Thyroid gland (tissue), 4 donors: ENCODE results near the gene ATXN7L1.

Experiments
- POLR2A ChIP-seq, 2 donors: fragments of 450-650 bp; IDR thresholded peaks; one replicate each; pipeline ENCODE4 v1.6.1; 2017; ENCODE audit warnings: antibody characterized with exemption in 2 of 2, mild to moderate bottlenecking in 2 of 2, moderate library complexity in 1 of 2
- TF ChIP-seq, protein P1 (sequence below), 6 experiments: fragments of 200-600 bp in 3 of 6; fragments of 450-650 bp in 3 of 6; sonication (generic) in 3 of 6; IDR thresholded peaks; one replicate each; pipeline ENCODE4 v1.5.1; 2016 to 2019; ENCODE audit warnings: antibody characterized with exemption in 6 of 6, mild to moderate bottlenecking in 2 of 6, inconsistent platforms in 1 of 6, moderate library complexity in 1 of 6

- no peak for TF ChIP-seq POLR2A (IDR thresholded peaks at IDR 0.05)
- TF ChIP-seq, protein P1, sequence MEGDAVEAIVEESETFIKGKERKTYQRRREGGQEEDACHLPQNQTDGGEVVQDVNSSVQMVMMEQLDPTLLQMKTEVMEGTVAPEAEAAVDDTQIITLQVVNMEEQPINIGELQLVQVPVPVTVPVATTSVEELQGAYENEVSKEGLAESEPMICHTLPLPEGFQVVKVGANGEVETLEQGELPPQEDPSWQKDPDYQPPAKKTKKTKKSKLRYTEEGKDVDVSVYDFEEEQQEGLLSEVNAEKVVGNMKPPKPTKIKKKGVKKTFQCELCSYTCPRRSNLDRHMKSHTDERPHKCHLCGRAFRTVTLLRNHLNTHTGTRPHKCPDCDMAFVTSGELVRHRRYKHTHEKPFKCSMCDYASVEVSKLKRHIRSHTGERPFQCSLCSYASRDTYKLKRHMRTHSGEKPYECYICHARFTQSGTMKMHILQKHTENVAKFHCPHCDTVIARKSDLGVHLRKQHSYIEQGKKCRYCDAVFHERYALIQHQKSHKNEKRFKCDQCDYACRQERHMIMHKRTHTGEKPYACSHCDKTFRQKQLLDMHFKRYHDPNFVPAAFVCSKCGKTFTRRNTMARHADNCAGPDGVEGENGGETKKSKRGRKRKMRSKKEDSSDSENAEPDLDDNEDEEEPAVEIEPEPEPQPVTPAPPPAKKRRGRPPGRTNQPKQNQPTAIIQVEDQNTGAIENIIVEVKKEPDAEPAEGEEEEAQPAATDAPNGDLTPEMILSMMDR (IDR thresholded peaks at IDR 0.05), result no peak
Observed at GRCh38 chr7:105654095-105654686, 222.2 kb downstream of the ATXN7L1 start.
